Stimulated activated CD8-positive, alpha-beta memory T cell treated with anti-CD3 and anti-CD28 coated beads, Interleukin-7, amount 100 ng/mL, for 1 hour (primary cell): ENCODE results near the gene ISOC2.
A peak's percentile ranks its signal among the peaks of the same experiment; 100 is the strongest.

Source experiments
- DNase-seq, 2 donors: peaks; one replicate each; pipeline ENCODE4 v3.0.0-alpha.2; 2020; ENCODE audit warnings: low read depth in 2 of 2

Gene ISOC2

GRCh38 chr19:55477905-55478304, 16.5 kb upstream of the ISOC2 start:
- DNase-seq = no peak

GRCh38 chr19:55476100-55476775, 14.8 kb upstream of the ISOC2 start, which contains the start of gene ZNF628:
ZNF628 (plus strand) TSS chr19:55476617; CDS start chr19:55479911, 3,294 bp downstream.
- peak; percentile 93 to 96 for DNase-seq

- no peak for DNase-seq
Measured at GRCh38 chr19:55474269-55475265, 13.1 kb upstream of the ISOC2 start.

DNA sequence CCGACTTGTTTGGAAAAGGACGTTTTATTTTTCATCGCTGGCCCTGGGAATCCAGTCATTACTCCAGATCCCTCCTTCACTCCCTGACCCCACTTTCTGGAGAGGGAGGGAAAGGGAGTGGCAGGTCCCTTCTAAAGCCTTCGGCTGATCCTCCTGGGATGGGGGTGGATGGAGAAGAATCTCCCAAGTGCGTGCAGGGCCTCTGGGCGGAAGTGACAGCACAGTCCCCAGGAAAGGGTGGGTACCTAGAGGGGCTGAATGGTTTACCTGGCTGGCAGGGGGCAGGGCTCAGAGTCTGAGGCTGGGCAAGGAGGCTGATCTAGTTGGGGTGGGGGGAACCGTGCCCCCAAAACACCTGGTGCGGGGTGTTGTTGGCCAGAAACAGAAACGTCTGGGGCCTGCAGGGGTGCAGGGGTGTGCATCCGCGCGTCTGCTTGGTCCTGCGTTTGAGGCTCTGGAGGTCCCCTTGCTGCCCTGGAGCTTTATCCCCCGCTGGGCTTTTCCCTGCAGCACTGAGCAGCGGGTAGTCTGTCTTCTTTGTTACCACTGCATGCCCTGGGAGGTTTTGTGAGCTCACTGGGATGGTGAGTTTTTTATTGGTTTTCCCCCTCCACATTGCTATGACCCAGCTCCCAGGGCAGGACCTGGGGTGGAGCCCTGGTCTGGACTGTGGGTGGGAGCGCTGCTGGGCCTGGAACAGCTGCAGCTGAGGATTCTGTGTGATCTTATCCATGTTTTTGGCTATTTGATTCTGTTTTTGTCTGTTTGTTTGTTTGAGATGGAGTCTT, 12.0 kb upstream of the ISOC2 start:
- DNase-seq = no peak

GRCh38 chr19:55472463-55472862, 11.0 kb upstream of the ISOC2 start:
- no peak for DNase-seq

DNA sequence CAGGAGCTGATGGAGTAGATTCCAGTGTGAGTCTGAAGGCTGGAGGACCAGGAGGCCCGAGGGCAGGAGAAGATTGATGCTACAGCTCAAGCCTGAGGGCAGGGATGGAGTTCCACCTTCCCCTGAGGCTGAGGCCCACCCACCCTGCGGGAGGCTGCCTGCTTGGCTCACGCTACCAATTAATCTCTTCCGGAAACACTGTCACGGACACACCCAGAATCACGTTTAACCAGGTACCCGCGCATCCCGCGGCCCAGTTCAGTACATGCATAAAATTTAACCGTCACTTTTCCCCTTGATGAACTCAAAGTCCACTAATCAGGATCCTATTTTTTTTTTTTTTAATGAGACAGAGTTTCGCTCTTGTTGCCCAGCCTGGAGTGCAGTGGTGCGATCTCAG, 9.8 kb upstream of the ISOC2 start:
- no peak for DNase-seq

DNA sequence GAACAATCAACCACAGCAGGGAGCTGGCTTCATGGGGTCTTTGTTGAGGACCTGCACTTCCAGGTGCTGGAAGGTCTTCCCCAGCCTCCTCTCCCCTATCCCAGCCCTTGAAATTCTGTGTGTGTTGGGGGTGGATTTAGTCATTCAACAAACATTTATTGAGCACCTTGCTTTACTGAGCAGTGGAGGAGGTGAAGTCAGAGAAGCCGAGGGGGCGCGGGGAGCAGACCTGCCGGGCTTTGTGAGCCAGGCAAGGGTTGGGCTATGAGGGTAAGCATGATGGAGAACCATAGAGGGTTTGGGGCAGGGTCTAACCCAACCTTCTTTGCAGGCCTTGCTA, 6.6 kb upstream of the ISOC2 start:
- DNase-seq = no peak

DNA sequence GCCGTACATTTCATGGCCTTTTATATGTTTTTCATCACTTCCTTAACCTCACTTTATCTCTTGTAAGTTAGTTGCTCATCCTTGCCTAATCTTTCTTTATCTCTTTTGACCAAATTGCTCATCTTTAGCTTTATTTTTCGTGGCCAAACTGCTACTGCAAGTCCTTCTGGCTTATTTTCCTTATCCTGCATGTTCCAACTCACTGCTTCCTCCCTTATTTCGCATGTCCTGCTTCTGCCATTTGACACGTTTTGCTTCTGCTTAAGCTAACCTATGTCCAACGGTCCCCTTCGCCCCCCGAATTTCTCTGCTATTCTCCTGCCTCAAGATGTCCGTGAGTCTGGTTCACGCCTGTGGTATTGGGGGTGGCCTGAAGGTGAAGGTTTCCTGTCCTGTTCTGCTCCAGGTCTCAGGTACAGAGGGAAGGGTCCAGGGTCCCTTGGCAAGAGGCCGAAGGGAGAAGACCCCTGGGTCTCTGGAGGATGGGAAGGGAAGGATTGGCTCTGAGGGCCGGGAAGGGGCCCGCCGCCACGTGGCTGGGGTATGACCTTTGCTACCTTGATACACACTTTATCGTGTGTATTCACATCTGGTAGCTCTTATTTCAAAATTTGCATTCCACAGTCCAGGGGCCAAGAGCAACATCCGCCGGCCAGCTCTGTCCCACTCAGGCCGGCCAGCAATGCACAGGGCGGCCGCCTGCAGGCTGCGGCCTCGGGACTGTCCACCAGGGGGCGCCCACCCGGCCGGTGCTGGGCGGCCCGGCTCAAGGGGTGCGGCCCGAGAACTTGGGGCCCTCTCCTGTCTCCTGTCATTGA, 6.0 kb upstream of the ISOC2 start:
- peak; percentile 46 to 55 for DNase-seq

GRCh38 chr19:55466241-55466614, 4.8 kb upstream of the ISOC2 start:
- no peak for DNase-seq

GRCh38 chr19:55465460-55466240, 4.2 kb upstream of the ISOC2 start:
- no peak for DNase-seq

GRCh38 chr19:55464662-55465054, 3.2 kb upstream of the ISOC2 start, which contains the start of gene C19orf85:
C19orf85 (minus strand) TSS chr19:55464751; CDS start chr19:55464554, 197 bp downstream.
- DNase-seq = no peak

- no peak for DNase-seq
Measured at GRCh38 chr19:55464039-55464661, 2.7 kb upstream of the ISOC2 start.

DNA sequence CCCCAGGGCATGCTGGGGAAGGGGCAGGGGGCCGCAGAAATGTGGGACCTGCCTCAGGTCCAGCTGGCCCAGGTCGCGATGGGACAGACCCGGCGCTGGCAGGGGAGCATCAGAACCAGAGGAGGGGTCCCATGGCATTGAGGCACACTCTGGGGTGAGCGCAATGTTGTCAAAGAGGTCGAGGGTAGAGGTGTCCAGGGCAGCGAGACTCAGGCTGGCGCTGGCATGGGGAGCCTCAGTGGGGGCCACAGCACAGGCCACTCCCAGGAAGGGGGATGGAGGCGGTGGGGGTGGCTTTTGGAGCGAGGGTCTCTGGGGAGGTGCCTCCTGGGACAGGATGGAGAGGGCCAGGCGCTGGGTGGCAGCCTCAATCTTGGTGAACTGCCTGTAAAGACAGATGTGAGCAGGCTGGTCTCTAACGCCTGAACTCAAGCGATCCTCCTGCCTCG, 2.2 kb upstream of the ISOC2 start:
- no peak for DNase-seq

DNA sequence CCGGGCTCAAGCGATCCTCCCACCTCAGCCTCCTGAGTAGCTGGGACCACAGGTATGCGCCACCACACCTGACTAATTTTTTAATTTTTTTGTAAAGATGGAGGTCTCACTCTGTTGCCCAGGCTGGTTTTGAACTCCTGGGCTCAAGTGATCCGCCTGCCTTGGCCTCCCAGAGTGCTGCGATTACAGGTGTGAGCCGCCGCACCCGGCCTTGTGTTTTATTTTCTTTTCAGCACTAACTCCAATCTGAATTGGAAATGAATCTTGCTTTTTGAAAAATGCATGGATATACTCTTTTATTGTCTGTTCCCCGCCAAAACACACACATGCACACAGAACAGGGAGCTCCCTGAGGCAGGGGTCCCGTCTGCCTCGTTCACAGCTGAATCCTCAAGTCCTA, 1.3 kb upstream of the ISOC2 start:
- no peak for DNase-seq

DNA sequence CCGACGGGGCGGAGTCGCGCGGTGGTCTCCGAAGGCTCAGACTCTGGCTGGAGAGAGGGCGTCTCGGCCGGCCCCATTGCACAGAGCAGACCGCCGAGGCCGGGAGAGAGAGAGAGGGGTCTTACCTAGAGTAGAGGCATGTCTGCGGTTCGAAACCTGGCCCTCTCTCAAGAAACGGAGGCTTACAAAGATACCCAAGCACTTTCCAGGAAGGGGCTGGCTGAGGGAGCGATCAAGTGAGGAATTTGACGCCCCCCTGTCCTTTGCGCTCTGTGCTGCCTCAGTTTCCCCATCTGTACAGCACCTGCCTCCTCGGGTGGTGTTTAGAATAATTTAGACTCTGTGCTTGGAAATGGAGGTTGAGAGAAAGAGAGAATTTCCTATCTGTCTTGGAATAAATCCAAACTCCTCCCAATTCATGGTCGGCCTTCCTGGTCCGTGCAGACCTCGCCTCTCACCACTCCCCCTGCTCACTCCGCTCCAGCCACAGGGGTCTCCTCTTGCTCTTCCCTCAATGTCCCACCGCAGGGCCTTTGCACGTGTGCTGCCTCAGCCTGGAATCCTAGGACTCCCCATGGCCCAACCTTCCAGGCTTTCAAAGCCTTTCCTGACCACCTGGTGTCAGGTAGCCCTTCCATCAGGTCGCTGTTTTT, 658 bp upstream of the ISOC2 start:
- no peak for DNase-seq

DNA sequence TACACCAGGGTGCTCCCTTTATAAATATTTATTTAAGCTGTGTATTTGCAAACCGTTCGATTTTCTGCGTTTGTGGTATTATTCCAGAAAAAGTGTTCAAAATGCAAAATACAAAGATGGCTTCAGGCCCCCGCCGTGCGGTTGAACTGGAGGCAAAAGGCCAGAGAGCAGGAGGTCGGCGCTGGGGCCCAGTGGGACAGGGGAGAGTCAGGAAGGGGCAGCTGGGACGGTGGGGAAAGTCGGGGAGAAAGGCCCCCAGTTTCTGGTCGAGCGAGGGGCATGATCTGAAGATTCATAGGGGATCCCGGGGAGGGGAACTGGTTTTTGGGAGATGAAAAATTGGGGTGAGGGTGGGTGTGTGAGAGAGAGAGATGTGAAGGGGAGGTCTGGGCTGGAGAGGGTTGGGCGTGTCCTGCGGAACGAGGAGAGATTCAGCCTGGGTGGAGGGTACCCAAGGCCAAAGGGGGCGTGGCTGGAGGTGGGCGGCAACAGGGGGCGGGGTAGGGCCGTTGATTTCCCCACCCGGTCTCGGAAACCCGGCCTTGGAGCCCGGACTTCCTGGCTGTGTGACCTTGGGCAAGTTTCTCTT, 678 bp downstream of the ISOC2 start:
- no peak for DNase-seq

DNA sequence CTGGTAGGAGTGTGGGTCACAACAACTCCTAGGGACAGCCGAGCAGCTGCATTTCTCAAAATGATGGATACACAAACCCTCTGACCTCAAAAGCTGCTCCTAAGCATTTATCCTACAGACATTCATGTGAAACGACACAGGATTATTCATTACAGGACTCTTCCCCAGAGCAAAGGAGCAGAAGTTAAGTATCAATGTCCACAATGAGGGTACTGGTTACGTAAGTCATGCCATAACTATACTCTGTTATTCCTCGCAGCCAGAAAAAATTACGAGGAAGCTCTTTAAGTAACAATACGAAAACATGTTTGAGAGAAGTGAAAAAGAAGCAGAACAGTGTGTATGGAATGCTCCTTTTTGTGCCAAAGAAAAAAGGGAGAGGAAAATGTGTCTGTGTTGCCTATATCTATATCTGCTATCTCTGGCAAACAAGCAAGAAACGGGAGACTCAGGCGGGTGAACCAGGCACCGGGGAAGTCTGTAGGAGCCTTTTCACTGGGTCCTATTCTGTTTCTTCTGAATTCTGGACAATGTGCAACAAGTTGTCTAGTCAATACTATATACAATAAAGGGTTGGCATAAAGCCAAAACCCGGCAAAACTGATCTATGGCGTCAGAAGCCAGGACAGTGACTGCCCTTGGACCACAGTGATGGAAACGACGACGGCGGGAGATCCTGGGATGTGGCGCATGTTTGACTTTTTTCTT, 1.3 kb downstream of the ISOC2 start:
- no peak for DNase-seq

DNA sequence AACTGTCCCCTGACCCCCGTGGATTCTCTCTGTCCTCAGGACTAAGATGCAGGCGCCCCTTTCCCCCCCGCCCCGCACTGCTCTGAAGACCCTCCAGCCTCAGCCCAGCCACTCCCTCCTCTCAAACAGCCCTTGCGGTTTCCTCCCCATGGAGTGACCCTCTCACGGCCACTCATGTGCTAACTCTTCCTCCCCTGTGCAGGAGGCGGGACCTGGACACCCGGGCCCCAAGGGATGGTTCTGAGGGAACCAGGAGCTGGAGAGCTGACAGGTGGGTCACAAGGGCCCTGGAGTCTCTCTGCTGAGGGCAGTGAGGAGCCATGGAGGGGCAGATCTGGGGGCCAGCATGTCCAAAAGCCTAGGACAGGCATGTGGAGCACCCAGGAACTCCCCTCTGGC, 1.9 kb downstream of the ISOC2 start:
- DNase-seq = no peak
